ENCODE results near the gene CYP2E1. TPM values are rescaled to one million over a fixed set of nuclear protein-coding genes. Genes with fewer than 3 reads are reported as not detected.
"Not testable (repeated sequence)": the region's sequence is repeated elsewhere in the genome, so short reads cannot be mapped to it uniquely, and the experiment has no call there.

CYP2E1 gene
- total RNA-seq: 1 to 10 TPM in 5 of 8 experiments, under 1 TPM in 3; 0.33 to 2.7 (median 1.3) TPM

DNA sequence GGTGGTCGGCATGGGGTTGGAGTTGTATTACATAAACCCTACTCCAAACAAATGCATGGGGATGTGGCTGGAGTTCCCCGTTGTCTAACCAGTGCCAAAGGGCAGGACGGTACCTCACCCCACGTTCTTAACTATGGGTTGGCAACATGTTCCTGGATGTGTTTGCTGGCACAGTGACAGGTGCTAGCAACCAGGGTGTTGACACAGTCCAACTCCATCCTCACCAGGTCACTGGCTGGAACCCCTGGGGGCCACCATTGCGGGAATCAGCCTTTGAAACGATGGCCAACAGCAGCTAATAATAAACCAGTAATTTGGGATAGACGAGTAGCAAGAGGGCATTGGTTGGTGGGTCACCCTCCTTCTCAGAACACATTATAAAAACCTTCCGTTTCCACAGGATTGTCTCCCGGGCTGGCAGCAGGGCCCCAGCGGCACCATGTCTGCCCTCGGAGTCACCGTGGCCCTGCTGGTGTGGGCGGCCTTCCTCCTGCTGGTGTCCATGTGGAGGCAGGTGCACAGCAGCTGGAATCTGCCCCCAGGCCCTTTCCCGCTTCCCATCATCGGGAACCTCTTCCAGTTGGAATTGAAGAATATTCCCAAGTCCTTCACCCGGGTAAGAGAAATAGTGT, at the start of gene CYP2E1:
TSS of gene CYP2E1 (plus strand) at position 407 of the 632 bp plus-strand sequence. CDS start at position 440, 33 bp downstream.
- no peaks in the 10 kb centered on the region for H3K4me1 ChIP-seq (replicated peaks in 1 of 2)
- in situ Hi-C loops (cut with MboI; ENCODE audit: low pct_unique_long_range_greater_than_20kb in 2 of 9, low sequenced_read_pairs in 9 of 9, unreplicated experiment in 9 of 9): no loop called here
- 42 to 67% (median 49%) methylated on average over 3 to 14 of the region's 16 CpGs; no CpG with 5 or more reads in 4 of the 10 experiments for WGBS, 10 experiments
- no peak within 1 kb of the TSS for H3K4me3 ChIP-seq
- no peak for ATAC-seq (replicated peaks in 6 of 8)
- no peak within 1 kb of the TSS for H3K27ac ChIP-seq

DNA sequence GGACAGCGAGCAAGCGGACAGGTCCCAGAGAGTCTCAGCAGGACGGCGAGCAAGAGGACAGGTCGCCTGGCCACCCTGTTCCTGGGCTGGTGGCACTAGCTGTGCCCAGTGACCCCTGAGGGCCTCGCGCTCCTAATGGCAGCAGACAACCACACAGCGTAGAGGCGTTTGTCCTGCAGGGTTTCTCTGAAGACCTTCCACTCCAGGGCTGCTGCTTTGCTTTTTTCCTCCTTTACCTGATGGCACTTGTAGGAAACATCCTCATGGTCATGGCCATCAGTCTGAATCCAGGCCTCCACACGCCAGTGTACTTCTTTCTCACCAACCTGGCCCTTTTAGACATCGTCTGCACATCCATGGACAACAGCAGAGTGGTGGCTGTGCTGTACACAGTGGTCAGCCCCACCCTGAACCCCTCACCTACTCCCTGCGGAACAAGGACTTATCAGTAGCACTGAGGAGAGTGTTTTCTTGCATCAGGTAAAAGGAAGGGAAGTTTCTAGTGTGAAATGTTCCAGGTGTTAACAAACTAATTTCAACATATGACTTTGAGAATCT, 46.0 kb upstream of the CYP2E1 start:
- no peak overlapping the region for H3K4me3 ChIP-seq
- 0 to 80% (median 56%) methylated on average over 1 to 9 of the region's 12 CpGs; no CpG with 5 or more reads in 3 of the 10 experiments for WGBS, 10 experiments
- H3K27ac ChIP-seq: no peak overlapping the region
- ATAC-seq (replicated peaks in 6 of 8): no peak
- in situ Hi-C loops (cut with MboI; ENCODE audit: low pct_unique_long_range_greater_than_20kb in 2 of 9, low sequenced_read_pairs in 9 of 9, unreplicated experiment in 9 of 9): no loop called here
- H3K4me1 ChIP-seq (replicated peaks in 1 of 2): no peaks in the 10 kb centered on the region

- Histone ChIP-seq H3K4me1 (replicated peaks in 1 of 2) (no peaks in the 10 kb centered on the region), H3K27ac (no peak overlapping the region), H3K4me3 (no peak overlapping the region)
- ATAC-seq (replicated peaks in 6 of 8): no peak
- WGBS, 10 experiments: 27 to 74% (median 65%) methylated on average over 2 to 8 of the region's 10 CpGs; no CpG with 5 or more reads in 4 of the 10 experiments
- in situ Hi-C loops (cut with MboI; ENCODE audit: low pct_unique_long_range_greater_than_20kb in 2 of 9, low sequenced_read_pairs in 9 of 9, unreplicated experiment in 9 of 9): no loop called here
Measured at GRCh38 chr10:133481657-133482056, 45.5 kb upstream of the CYP2E1 start.

DNA sequence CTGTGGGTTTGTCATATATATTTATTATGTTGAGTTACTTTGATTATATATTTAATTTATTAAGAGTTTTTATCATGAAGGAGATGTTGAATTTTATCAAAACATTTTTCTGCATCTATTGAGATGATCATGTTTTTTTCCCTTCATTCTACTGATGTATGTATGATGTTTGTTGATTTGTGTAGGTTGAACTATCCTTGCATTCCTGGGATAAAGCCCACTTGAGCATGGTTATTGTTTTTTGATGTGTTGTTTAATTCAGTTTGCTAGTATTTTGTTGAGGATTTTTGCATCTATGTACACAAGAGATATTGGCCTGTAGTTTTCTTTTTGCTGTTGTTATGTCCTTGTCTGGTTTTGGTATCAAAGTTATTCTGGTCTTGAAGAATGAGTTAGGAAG, 42.3 kb upstream of the CYP2E1 start:
- no peak overlapping the region for H3K27ac ChIP-seq
- ATAC-seq (replicated peaks in 6 of 8): no peak
- H3K4me1 ChIP-seq (replicated peaks in 1 of 2): no peaks in the 10 kb centered on the region
- in situ Hi-C loops (cut with MboI; ENCODE audit: low pct_unique_long_range_greater_than_20kb in 2 of 9, low sequenced_read_pairs in 9 of 9, unreplicated experiment in 9 of 9): no loop called here
- H3K4me3 ChIP-seq: no peak overlapping the region

GRCh38 chr10:133487085-133487484, 40.1 kb upstream of the CYP2E1 start:
- no peak for ATAC-seq (replicated peaks in 6 of 8)
- no peak overlapping the region for H3K4me3 ChIP-seq
- in situ Hi-C loops (cut with MboI; ENCODE audit: low pct_unique_long_range_greater_than_20kb in 2 of 9, low sequenced_read_pairs in 9 of 9, unreplicated experiment in 9 of 9): no loop called here
- no peak overlapping the region for H3K27ac ChIP-seq
- H3K4me1 ChIP-seq (replicated peaks in 1 of 2): no peaks in the 10 kb centered on the region

DNA sequence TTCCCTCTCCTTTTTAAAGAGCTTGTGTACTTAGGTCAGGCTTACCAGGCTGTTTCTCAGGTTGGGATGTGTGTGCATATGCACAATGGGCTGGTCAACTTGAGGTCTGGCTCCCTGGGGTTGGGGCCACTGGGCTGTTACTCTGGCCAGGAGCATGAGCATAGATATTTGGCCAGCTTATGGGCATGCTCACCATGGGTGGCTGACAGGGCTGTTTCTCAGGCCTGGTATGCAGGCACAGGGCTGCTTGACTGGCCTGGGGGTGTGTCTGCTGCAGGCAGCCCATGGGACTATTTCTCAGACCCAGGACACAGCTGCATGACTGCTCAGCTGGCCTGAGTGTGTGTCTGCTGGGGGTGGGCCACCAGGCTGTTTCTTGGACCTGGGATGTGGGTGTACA, 38.8 kb upstream of the CYP2E1 start:
- H3K4me1 ChIP-seq (replicated peaks in 1 of 2): no peaks in the 10 kb centered on the region
- in situ Hi-C loops (cut with MboI; ENCODE audit: low pct_unique_long_range_greater_than_20kb in 2 of 9, low sequenced_read_pairs in 9 of 9, unreplicated experiment in 9 of 9): no loop called here
- peak in 2 of 8 experiments; percentile 89 to 96 for ATAC-seq (replicated peaks in 6 of 8)
- no peak overlapping the region for H3K27ac ChIP-seq
- no peak overlapping the region for H3K4me3 ChIP-seq

- no peak overlapping the region for H3K4me3 ChIP-seq
- 10 to 71% (median 20%) methylated on average over 1 to 2 of the region's 2 CpGs; no CpG with 5 or more reads in 5 of the 10 experiments for WGBS, 10 experiments
- H3K4me1 ChIP-seq (replicated peaks in 1 of 2): no peaks in the 10 kb centered on the region
- in situ Hi-C loops (cut with MboI; ENCODE audit: low pct_unique_long_range_greater_than_20kb in 2 of 9, low sequenced_read_pairs in 9 of 9, unreplicated experiment in 9 of 9): no loop called here
- ATAC-seq (replicated peaks in 6 of 8): no peak
- no peak overlapping the region for H3K27ac ChIP-seq
Measured at GRCh38 chr10:133489816-133490588, 37.2 kb upstream of the CYP2E1 start.

GRCh38 chr10:133493562-133493961, 33.6 kb upstream of the CYP2E1 start:
- H3K27ac ChIP-seq; H3K4me3 ChIP-seq; H3K4me1 ChIP-seq (replicated peaks in 1 of 2); ATAC-seq (replicated peaks in 6 of 8); in situ Hi-C loops (cut with MboI; ENCODE audit: low pct_unique_long_range_greater_than_20kb in 2 of 9, low sequenced_read_pairs in 9 of 9, unreplicated experiment in 9 of 9): not testable (repeated sequence)
- WGBS, 10 experiments: 0 to 60% (median 22%) methylated on average over 1 to 4 of the region's 4 CpGs; no CpG with 5 or more reads in 3 of the 10 experiments

- ATAC-seq (replicated peaks in 6 of 8); H3K27ac ChIP-seq; in situ Hi-C loops (cut with MboI; ENCODE audit: low pct_unique_long_range_greater_than_20kb in 2 of 9, low sequenced_read_pairs in 9 of 9, unreplicated experiment in 9 of 9); H3K4me1 ChIP-seq (replicated peaks in 1 of 2); H3K4me3 ChIP-seq: not testable (repeated sequence)
- WGBS, 10 experiments: 6 to 40% methylated on average over 2 to 3 of the region's 6 CpGs; no CpG with 5 or more reads in 8 of the 10 experiments
Measured at GRCh38 chr10:133497363-133497762, 29.8 kb upstream of the CYP2E1 start.

DNA sequence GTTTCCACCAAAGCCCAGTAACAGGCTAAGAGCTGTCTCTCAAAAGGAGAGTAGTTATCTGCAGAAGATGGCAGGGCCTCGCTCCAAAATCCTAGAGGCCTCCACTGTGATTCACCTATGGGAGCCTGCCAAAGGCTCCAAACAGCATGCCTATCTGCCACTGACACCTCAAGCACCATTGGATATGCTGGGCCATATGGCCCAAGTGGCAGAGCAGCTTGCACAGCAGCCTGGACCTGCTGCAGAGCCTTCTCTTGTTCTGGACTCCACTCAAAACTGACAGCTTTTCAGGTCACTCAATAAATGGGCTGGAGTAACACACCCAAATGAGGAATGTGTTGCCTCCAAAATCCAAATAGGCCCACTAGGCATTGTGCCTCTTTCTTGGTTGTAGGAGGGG, 28.0 kb upstream of the CYP2E1 start:
- in situ Hi-C loops (cut with MboI; ENCODE audit: low pct_unique_long_range_greater_than_20kb in 2 of 9, low sequenced_read_pairs in 9 of 9, unreplicated experiment in 9 of 9); H3K4me1 ChIP-seq (replicated peaks in 1 of 2); H3K27ac ChIP-seq; H3K4me3 ChIP-seq; ATAC-seq (replicated peaks in 6 of 8): not testable (repeated sequence)
- 0% methylated on average over 1 of the region's 1 CpG; no CpG with 5 or more reads in 9 of the 10 experiments for WGBS, 10 experiments

GRCh38 chr10:133500897-133501296, 26.3 kb upstream of the CYP2E1 start:
- H3K27ac ChIP-seq; H3K4me1 ChIP-seq (replicated peaks in 1 of 2); ATAC-seq (replicated peaks in 6 of 8); H3K4me3 ChIP-seq; in situ Hi-C loops (cut with MboI; ENCODE audit: low pct_unique_long_range_greater_than_20kb in 2 of 9, low sequenced_read_pairs in 9 of 9, unreplicated experiment in 9 of 9): not testable (repeated sequence)
- WGBS, 10 experiments: 0 to 58% (median 24%) methylated on average over 1 to 4 of the region's 4 CpGs; no CpG with 5 or more reads in 2 of the 10 experiments

- in situ Hi-C loops (cut with MboI; ENCODE audit: low pct_unique_long_range_greater_than_20kb in 2 of 9, low sequenced_read_pairs in 9 of 9, unreplicated experiment in 9 of 9): no loop called here
- Histone ChIP-seq H3K4me3 (no peak overlapping the region), H3K4me1 (replicated peaks in 1 of 2) (no peaks in the 10 kb centered on the region), H3K27ac (no peak overlapping the region)
- WGBS, 10 experiments: 29 to 77% (median 60%) methylated on average over 2 to 4 of the region's 4 CpGs
- no peak for ATAC-seq (replicated peaks in 6 of 8)
Measured at GRCh38 chr10:133509700-133510099, 17.5 kb upstream of the CYP2E1 start.

- Histone ChIP-seq H3K4me3 (no peak overlapping the region), H3K4me1 (replicated peaks in 1 of 2) (no peaks in the 10 kb centered on the region), H3K27ac (no peak overlapping the region)
- WGBS, 10 experiments: 21 to 69% (median 51%) methylated on average over 1 to 4 of the region's 4 CpGs
- ATAC-seq (replicated peaks in 6 of 8): no peak
- in situ Hi-C loops (cut with MboI; ENCODE audit: low pct_unique_long_range_greater_than_20kb in 2 of 9, low sequenced_read_pairs in 9 of 9, unreplicated experiment in 9 of 9): no loop called here
Measured at GRCh38 chr10:133511408-133511807, 15.8 kb upstream of the CYP2E1 start.

Data from motor neuron (in vitro differentiated cells).